ENCODE measurements around the gene MAGI2. TPM values are rescaled to one million over a fixed set of nuclear protein-coding genes. Genes with fewer than 3 reads are reported as not detected.

MAGI2 gene
- polyA plus RNA-seq, 3 donors: 0.03 to 0.11 TPM; not detected in 1

GRCh38 chr7:78607099-78607498 is 846.4 kb downstream of the MAGI2 start:
- peaks cover 0 to 3% of the 10 kb centered on the region in 2 donors for H3K9me3 ChIP-seq (replicated peaks in 1 of 2; ENCODE audit: control insufficient read depth in 1 of 2, insufficient read depth in 1 of 2, low read length in 2 of 2)
- H3K4me1 Mint-ChIP-seq: no peaks in the 10 kb centered on the region

GRCh38 chr7:78605119-78605518 is 848.3 kb downstream of the MAGI2 start:
- Histone ChIP-seq H3K9me3 (replicated peaks in 1 of 2; ENCODE audit: control insufficient read depth in 1 of 2, insufficient read depth in 1 of 2, low read length in 2 of 2) (peaks cover 0 to 3% of the 10 kb centered on the region in 2 donors), H4K20me1 (ENCODE audit: insufficient read depth, low read length) (no peaks in the 10 kb centered on the region), H3K9ac (ENCODE audit: insufficient read depth, low read length, poor library complexity, severe bottlenecking) (no peak overlapping the region), H3K36me3 (replicated peaks in 1 of 2; ENCODE audit: control insufficient read depth in 1 of 2, insufficient read depth in 2 of 2, low read length in 2 of 2) (no peaks in the 10 kb centered on the region), H3K4me3 (replicated peaks in 1 of 3; ENCODE audit: low read depth in 2 of 3, low read length in 3 of 3) (no peak overlapping the region), H3K27ac (ENCODE audit: low read depth in 1 of 2, low read length in 2 of 2) (no peak overlapping the region), H3K4me2 (replicated peaks; ENCODE audit: extremely low read depth, low read length, poor library complexity, severe bottlenecking) (no peak overlapping the region), H3K79me2 (ENCODE audit: insufficient read depth, low read length) (no peaks in the 10 kb centered on the region), H2AFZ (ENCODE audit: insufficient read depth, low read depth, low read length, poor library complexity, severe bottlenecking) (no peak overlapping the region), H3K4me1 (ENCODE audit: control insufficient read depth in 1 of 2, insufficient read depth in 2 of 2, low read length in 2 of 2) (no peaks in the 10 kb centered on the region), H3K27me3 (ENCODE audit: control insufficient read depth in 2 of 2, insufficient read depth in 2 of 2, low read length in 2 of 2) (no peaks in the 10 kb centered on the region)
- Mint-ChIP-seq H3K27me3 (ENCODE audit: low read depth in 3 of 3) (peaks cover 0 to 1% (median 0%) of the 10 kb centered on the region in 3 donors), H3K9me3 (peaks cover 0 to 7% (median 0%) of the 10 kb centered on the region in 7 donors), H3K4me1 (no peaks in the 10 kb centered on the region), H3K36me3 (no peaks in the 10 kb centered on the region), H3K4me3 (no peak overlapping the region), H3K27ac (no peak overlapping the region)
- TF ChIP-seq CTCF (IDR thresholded peaks at IDR 0.05): no peak
- no peak for DNase-seq
- WGBS (ENCODE audit: insufficient coverage): no CpG with 5 or more reads among the region's 1 CpG
- intact Hi-C loops (cut with micrococcal nuclease): no loop called here

More at GRCh38 chr7:78607099-78607498, 846.4 kb downstream of the MAGI2 start:
- 50% methylated on average over 1 of the region's 5 CpGs for WGBS (ENCODE audit: insufficient coverage)
- Histone ChIP-seq H3K4me2 (replicated peaks; ENCODE audit: extremely low read depth, low read length, poor library complexity, severe bottlenecking) (no peak overlapping the region), H3K36me3 (replicated peaks in 1 of 2; ENCODE audit: control insufficient read depth in 1 of 2, insufficient read depth in 2 of 2, low read length in 2 of 2) (no peaks in the 10 kb centered on the region), H2AFZ (ENCODE audit: insufficient read depth, low read depth, low read length, poor library complexity, severe bottlenecking) (no peak overlapping the region), H3K79me2 (ENCODE audit: insufficient read depth, low read length) (no peaks in the 10 kb centered on the region), H4K20me1 (ENCODE audit: insufficient read depth, low read length) (no peaks in the 10 kb centered on the region), H3K4me1 (ENCODE audit: control insufficient read depth in 1 of 2, insufficient read depth in 2 of 2, low read length in 2 of 2) (no peaks in the 10 kb centered on the region), H3K9ac (ENCODE audit: insufficient read depth, low read length, poor library complexity, severe bottlenecking) (no peak overlapping the region), H3K27me3 (ENCODE audit: control insufficient read depth in 2 of 2, insufficient read depth in 2 of 2, low read length in 2 of 2) (no peaks in the 10 kb centered on the region), H3K27ac (ENCODE audit: low read depth in 1 of 2, low read length in 2 of 2) (no peak overlapping the region), H3K4me3 (replicated peaks in 1 of 3; ENCODE audit: low read depth in 2 of 3, low read length in 3 of 3) (no peak overlapping the region)
- intact Hi-C loops (cut with micrococcal nuclease): no loop called here
- no peak for DNase-seq
- no peak overlapping the region for H3K27ac Mint-ChIP-seq
- TF ChIP-seq CTCF (IDR thresholded peaks at IDR 0.05): no peak
- no peak overlapping the region for H3K4me3 Mint-ChIP-seq
- no peaks in the 10 kb centered on the region for H3K36me3 Mint-ChIP-seq
- peaks cover 0 to 10% (median 0%) of the 10 kb centered on the region in 7 donors for H3K9me3 Mint-ChIP-seq
- peaks cover 0 to 1% (median 0%) of the 10 kb centered on the region in 3 donors for H3K27me3 Mint-ChIP-seq (ENCODE audit: low read depth in 3 of 3)

Measured in CD14-positive monocyte (primary cell).